GM15510 (cell line): ENCODE results near the gene WDR37.

ENCODE experiments used
- POLR2A ChIP-seq: IDR thresholded peaks from 3 replicates; pipeline ENCODE4 v1.6.1; 2011; ENCODE audit warnings: borderline replicate concordance; ENCODE audit not compliant: insufficient read length; ENCODE audit errors: extremely low read depth

The WDR37 gene

DNA sequence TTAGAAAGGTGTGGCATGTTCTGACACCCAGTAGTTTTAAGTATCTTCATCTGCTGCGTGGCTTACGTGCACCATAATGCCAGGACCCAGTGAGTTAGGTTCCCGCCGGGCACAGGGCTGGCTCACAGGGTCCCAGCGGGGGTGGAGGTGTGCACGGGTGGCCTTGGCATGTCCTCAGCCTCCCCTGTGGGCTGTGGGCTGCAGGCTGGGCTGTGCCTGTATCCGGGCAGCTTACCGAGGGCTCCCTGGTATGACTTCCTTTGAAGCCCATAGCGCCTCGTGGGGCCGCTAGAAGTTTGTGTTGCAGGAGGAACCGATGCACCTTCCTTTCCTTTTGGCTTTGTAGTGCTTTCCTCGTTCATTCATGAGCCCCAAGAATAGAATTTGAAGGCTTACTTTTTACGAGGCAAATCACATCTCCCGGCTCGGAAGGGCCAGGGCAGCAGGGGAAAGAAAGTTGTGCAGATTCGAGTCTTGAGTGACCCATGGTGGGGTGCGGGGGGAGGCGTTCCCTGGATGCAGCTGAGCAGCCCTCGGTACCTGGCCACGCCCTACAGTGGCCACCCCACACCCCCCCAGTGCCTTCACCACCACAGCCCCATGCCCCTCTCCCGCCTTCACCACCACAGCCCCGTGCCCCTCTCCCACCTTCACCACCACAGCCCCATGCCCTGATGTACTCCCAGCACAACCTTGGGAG is 113.2 kb downstream of the WDR37 start:
- no peak for TF ChIP-seq POLR2A

DNA sequence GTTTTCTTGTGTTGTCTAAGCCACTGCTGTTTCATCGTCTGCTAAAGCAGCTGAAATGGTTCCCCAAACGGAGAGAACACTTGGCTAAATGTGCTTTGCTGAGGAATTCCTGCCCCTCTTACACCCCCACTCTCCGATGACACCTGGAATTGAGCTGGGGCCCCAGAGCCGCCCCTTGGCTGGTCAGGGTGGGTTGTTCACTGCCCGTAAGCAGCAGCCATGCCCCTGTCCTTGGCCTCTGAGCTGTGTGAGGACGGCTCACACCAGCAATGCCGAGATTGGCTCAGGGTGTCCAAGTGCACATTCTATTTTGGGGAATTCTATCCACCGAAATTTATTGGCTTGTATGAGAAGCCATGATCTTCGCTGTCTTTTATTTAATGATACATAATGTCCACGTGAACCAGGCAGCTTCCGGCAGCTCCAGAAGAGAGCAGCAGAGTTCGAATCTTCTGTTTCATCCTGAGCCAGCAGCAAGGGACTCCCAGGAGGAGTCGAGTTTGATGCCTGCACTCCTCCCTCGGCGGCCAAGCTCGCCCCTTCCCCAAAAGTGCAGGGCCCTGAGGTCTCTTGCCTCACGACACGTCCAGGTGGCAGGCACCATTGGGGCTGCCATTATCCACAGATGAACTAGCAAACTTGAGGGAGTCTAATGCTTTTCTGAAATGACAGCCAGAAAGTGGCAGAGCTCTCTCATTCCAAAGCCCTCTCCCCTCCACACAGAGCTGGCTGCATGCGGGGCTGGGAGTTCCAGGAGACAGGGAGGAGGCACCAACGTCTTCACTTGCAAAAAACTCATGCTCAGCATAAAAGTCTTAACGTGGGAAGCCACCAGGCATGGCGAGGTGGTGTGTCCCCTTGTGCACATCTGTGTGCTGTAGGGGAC is 114.0 kb downstream of the WDR37 start:
- TF ChIP-seq POLR2A: no peak

DNA sequence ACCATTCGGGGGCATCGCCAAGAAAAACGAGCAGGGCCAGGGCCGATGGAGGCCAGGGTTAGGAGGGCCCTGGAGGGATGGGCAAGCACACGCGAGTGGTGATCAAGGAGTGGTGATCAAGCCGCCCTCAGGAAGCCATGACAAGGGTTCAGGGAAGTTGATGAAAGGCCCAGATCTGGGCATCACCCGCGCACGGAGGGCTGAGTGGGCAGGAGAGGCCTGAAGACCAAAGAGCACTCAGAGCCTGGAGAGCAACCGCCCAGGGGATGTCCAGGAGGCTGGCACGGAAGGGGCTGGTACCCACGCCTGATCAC is 114.6 kb downstream of the WDR37 start:
- TF ChIP-seq POLR2A: no peak

DNA sequence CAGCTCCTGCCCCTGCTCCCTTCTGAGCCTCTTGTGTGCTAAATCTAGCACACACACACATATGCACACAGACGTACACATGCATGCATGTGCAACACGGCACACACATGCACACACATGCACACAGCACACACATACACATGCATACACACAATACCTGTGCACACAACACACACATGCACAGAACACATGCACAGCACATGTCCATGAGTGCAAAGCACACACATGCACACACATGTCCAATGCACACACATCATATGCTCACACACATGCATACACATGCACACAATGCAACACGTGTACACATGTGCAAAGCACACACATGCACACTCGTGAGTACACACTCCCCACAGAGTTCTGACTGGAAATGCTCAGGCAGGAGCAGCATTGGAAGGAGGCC is 115.0 kb downstream of the WDR37 start:
- TF ChIP-seq POLR2A: no peak

DNA sequence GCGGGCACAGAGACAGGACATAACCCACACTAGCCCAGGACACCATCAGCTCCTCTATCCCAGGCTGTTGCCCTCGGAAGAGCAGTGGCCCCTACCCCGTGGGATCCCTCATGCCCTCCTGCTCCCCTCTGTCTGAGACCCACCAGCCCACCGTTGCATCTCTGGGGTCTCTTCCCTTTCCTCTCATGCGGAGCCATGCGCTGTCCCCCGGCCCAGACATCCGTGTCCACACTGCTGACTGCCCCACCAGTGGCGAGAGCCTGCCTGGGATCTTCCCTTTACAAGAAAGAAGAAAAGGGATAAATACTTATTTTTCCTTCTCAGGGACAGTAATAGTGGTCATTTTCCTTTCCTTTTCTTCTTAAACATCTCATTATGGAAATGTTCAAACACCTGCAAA is 115.4 kb downstream of the WDR37 start:
- no peak for TF ChIP-seq POLR2A

DNA sequence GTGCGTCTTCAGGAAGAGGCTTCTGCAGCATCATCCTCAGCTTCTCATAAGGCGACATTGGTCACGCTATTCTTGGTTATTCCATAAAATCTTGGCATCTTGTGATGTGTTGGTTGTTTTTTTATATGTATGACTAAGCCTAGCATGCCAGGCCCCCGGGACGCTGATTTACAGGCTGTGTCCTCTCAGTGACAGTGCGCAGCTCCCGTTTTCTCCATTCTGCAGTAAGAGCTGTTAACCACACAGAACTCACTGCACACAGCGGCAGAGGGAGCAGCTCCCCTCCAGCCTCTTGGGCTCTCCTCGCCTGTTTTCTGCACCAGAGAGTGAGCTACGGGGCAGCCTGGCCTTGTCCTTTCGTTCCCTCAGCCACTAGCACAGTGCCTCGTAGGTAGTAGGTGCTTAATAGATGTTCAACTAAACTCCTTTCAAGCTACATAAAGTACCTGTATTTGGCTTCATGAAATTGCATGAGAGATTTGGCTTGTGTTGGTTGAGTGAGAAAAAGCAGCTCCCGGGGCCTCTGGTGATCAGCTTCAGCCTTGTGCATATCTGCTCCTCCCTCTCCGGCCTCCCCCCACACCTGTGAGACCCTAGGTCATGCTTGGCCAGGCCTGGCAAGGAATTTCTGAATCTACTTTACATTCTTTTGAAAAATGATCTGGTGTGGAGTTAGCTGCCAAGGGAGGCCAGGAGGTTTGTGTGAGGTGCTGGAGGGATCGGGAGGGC is 116.2 kb downstream of the WDR37 start:
- no peak for TF ChIP-seq POLR2A

DNA sequence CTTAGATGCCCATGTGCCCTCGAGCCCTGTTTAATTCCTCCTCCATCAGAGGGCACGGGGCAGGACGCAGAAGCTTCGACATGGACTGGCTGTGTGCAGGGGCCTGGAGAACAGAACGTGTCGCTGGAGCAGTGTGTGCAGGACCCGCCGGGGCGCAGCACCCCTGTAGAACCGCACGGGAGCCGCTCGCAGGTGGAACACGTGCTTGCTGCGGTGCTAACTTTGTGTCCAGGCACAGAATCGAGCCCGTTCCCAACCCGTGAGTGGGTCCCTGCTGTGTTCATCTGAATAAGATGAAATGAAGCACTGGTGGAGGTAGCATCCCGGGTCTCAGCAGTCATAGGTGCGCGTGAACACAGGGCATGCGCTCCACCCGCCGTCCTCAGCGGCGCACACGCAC is 116.9 kb downstream of the WDR37 start:
- TF ChIP-seq POLR2A: no peak

DNA sequence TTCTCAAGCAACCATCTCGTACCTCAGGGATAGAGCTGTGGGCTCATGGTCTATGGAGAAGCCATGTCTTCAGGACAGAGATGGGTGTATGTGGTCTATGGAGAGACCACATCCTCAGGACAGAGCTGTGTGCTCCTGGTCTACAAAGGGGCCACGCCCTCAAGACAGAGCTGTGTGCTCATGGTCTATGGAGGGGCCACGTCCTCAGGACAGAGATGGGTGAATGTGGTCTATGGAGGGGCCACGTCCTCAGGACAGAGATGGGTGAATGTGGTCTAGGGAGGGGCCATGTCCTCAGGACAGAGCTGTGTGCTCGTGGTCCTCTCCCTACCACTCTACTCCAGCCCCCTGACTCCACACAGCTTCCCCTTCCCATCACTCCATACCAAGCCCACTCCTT is 117.8 kb downstream of the WDR37 start:
- TF ChIP-seq POLR2A: no peak

DNA sequence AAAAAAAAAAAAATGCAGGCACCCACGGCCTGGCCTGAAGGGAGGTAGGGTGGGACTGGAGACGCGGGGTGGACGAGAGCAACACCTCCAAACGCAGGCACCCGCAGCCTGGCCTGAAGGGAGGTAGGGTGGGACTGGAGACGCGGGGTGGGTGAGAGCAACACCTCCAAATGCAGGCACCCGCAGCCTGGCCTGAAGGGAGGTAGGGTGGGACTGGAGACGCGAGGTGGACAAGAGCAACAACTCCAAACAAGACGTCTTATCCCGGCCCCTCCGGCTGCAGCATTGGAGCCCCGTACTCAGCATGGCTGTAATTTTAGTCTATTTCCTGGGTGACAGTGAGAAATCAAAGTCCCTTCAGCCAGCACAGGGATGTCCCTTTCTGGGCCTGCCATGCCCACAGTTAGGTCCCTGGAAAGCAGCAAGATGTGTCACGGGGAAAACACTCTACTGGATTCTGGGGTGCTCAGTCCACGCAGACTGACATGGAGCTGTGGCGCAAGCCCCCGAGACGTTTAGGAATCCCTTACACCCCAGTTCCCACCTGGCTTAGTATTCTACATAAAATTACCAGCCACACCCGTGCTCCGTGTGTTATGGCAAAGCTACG is 119.9 kb downstream of the WDR37 start:
- TF ChIP-seq POLR2A: no peak

DNA sequence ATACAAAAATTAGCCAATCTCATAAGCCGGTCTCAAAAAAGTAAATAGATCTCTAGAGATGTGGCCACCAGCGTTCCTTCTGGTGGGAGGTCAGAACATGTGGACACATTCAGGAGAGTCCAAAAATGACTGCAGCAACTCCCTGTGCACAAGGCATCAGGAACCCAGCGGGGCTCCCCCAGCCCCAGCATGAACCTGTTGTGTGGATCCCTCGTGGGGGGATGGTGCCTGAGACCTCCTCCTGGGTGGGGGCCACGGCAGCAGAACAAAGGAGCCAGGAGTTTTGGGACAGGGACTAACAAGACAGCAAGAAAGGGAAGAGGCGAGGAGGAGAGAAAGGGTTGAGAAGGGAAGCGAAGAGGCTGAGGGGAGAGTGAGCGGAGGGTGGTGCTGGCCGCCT is 121.8 kb downstream of the WDR37 start:
- TF ChIP-seq POLR2A: no peak

DNA sequence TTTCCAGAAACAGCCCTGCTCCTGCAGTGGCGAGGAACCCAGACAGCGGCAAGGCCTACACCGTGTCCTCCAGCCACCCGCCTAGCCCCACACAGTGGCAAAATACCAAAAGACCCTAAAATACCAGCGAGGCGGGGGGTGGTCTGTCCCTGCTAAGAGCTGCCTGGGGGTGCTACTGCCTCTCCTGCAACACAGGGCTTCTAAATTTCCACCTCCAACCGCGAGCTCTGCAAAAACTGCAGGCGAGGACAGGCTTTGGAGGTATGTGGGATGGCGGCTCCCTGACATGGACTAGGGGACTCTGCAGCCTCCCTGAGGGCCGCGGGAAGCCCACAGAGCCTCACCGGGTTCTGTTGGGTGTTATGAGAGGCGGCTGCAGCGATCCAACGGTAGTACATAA is 122.3 kb downstream of the WDR37 start:
- TF ChIP-seq POLR2A: no peak

DNA sequence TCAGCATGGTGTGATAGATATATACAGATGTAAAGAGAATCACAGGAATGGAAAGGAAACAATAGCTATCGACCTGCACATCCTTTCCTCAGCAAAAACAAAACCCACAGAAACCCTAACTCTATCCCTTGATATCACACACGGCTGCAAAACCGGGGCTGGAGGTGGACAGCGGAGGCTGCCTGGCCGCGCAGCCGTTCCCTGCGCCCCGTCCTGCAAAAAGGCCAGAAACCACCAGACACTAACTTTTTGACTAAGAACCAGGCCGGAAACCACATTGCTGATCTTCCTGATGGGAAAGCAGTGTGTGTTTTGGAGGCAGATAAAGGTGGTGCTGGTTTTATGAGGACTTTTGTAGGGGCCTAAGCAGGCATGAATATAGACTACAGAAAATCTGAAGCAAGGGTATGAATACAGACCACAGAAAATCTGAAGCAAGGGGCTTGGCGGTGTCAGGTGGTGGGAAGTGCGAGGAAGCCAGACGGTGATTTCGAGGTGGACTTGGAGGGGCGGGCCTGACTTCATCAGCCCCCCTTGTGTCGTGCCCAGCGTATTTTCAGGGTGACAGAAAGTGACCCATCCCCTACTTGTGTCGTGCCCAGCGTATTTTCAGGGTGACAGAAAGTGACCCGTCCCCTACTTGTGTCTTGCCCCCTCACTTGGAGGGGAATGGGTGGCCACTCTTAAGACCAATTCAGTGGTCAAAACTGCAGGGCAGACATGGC is 123.3 kb downstream of the WDR37 start:
- TF ChIP-seq POLR2A: no peak

DNA sequence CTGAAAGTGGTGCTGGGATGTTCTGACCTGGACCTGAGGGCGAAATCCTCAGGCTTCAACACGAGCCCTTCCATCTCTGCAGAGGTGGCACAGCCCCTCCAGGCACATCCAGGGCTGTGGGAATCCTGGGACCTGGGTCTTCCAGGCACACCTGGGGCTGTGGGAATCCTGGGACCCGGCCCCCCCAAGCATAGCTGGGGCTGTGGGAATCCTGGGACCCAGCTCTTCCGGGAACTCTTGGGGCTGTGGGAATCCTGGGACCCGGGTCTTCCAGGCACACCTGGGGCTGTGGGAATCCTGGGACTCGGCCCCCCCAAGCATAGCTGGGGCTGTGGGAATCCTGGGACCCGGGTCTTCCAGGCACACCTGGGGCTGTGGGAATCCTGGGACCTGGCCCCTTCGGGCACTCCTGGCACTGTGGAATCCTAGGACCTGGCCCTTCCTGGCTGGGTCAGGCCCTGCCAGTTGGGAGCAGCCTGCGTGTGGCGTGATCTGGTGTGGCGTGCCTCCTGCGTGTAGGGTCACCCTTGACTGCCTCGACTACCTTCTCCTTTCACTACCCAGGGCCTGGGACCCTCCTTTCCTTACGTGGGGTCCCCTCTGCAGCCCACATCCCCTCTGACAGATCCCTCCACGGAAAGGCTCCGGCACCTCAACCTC is 124.0 kb downstream of the WDR37 start:
- TF ChIP-seq POLR2A: no peak

DNA sequence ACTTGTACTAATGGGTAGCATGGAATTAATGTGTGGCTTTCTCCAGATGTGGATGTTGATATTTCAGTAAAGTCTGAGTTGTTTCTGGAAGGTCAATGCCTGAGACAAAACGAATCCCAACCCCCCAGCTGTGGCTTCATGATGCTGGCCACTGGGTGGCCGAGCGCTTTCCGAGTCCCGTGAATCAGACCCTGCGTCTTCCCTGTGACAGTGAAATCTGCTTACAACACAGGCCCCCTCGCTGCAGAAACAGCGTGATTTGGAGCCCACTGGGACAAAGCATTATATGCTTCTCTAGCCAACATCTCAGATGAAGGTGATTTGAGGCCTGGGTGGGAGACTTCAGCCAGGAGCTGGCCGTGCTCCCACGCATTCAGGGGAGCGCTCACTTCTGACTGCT is 124.7 kb downstream of the WDR37 start:
- TF ChIP-seq POLR2A: no peak
